GM19099 (cell line): Measurements from ENCODE around the gene TTLL1.

Source experiments
- POLR2A ChIP-seq: IDR thresholded peaks from 3 replicates; pipeline ENCODE4 v1.6.1; 2011; ENCODE audit warnings: low read depth; ENCODE audit not compliant: insufficient read length; ENCODE audit errors: extremely low read depth

TTLL1 gene

DNA sequence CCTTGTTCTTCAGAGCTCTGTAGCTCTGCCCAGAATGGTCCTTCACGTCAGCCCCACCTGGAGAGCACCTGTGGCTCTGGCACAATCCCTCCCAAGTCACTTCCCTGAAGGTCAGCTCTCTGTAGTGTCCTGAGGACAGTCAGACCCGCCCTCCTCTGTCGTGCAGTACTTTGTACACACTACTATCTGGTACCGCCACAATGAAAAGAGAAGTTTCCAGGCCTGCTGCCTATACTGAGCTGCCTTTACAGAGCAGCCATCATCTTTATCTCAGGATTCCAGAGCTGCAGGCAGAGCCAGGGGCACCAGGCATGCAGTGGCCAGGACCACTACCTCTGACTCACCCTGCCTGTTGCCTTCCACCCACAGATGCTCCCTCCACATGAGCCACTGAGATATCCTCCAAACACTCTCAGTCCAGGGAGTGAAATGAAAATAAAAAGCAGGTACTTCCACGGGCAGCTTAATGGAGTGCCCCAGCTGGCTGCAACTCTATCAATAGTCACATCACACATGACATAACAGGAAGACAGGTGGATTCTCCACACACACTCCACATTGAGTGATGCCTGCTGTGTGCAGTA lies 81.6 kb downstream of the TTLL1 start:
- no peak for TF ChIP-seq POLR2A

DNA sequence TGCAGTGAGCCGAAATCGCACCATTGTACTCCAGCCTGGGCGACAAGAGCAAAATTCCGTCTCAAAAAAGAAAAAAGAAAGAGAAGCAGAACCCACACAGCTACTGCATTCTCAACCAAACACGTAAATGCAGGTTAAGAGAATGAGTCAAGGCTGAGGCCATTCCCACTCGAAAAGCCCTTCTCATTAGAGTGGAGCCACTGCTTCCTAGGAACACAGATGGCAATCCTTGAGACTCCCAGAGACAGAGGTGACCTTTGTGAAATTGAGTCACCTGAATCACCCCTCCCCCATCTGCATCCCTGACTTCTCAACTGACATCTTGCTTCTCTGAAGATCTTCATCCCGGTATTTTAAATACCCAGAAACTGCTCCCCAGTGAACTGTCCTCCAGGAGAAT lies 82.4 kb downstream of the TTLL1 start:
- no peak for TF ChIP-seq POLR2A

DNA sequence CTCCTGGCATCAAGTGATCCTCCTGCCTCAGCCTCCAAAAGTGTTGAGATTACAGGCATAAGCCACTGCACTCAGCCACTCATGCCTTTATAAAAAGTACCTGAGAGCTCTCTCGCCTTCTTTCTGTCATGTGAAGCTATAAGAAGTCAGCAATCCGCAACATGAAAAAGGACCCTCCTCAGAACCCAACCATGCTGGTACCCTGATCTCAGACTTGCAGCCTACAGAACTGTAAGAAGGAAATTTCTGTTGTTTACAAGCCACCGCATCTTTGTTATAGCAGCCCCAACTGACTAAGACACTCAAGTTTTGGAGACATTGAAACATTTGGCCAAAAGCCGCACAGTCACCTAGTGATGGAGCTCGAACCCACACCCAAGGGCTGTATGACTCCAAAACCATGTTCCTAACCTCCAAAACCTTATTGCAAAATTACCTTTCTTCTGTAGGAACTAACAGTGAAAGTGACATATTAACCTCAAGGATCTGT lies 83.1 kb downstream of the TTLL1 start:
- TF ChIP-seq POLR2A, result no peak

DNA sequence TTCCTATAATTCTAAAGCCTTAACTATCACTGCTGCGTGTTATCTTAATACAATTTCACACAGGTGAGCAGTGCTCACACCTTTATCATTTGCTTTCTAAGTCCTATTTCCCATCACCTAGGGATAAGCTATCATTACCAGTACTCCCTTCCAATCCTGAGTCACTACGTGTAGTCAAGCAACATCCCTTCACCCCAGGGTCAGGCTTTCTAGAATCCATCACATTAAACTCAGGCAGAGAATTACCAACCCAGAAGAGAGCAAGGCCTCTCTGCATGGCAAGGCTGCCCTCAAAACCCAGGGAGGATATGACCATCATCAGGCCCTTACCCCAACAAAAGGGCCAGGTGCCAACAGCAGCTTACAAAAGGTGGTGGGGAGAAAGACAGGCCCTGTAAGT lies 84.1 kb downstream of the TTLL1 start:
- no peak for TF ChIP-seq POLR2A

GRCh38 chr22:43004362-43005035 lies 84.7 kb downstream of the TTLL1 start:
- no peak for TF ChIP-seq POLR2A

- TF ChIP-seq POLR2A, result no peak
These were observed 87.0 kb downstream of the TTLL1 start for GRCh38 chr22:43002202-43002586.

- no peak for TF ChIP-seq POLR2A
These were observed 87.7 kb downstream of the TTLL1 start for GRCh38 chr22:43001271-43002201.

DNA sequence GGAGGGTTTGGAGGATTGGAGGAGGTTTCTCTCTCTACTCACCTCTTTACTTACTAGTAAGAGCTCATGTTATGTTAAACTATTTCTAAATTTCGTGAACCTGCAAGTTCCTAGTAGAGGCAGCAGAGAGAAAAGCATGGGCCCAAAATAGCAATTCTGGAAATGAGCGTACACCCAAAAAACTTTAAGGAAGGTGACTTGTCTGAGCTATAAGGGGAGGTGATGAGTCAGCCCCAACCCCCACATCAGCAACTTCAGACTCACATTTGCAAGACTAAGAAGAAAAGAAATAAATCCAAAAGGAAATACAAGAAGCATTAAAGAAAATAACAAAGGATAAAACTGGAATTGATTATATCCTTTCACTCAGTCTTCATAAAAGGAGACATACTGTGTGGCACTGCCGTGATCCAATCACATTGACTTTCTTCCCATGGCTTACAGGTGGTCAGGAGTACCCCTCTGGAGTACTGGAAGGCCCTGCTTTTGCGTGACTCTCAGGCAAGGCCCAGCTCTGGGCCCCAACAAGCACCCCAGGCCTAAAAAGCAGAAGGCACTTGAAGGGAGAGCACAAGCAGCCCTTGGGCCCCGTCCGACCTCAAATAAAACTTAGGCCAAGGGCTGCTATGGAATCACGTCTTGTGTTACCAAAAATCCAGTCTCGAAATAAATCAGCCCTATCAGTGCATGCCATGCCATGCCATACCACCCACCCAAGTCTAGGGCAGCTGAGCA lies 88.6 kb downstream of the TTLL1 start:
- no peak for TF ChIP-seq POLR2A

- no peak for TF ChIP-seq POLR2A
These were observed 91.6 kb downstream of the TTLL1 start for GRCh38 chr22:42997582-42998090.

DNA sequence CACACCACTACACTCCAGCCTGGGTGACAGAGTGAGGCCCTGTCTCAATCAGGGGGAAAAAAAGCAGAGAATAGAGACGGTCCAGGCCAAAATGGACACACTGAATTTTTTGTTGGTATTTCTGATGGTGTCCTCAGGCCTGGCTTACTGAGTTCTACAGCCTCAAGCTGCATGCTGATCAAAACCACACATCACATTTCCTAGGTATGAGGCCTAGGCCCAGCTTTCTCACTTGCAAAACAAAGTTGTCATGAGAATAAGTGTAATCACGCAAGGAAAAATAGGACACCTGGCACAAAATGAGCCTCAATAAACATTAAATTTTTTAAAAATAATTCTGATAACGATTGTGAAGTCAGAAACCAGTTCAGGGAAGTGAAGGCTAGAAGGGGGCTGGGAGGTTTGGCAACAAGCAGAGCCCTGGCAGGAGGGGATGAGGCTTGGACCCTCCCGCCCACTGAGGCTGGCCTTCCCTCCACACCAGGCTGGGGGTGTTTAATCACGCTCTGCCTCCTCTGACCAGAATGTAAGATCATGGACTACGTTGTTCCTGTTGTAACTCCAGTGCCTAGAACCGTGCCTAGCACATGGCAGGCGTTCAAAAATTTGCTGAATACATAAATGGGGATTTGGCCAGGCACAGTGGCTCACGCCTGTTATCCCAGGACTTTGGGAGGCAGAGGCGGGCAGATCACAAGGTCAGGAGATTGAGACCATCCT lies 92.4 kb downstream of the TTLL1 start:
- TF ChIP-seq POLR2A, result no peak

DNA sequence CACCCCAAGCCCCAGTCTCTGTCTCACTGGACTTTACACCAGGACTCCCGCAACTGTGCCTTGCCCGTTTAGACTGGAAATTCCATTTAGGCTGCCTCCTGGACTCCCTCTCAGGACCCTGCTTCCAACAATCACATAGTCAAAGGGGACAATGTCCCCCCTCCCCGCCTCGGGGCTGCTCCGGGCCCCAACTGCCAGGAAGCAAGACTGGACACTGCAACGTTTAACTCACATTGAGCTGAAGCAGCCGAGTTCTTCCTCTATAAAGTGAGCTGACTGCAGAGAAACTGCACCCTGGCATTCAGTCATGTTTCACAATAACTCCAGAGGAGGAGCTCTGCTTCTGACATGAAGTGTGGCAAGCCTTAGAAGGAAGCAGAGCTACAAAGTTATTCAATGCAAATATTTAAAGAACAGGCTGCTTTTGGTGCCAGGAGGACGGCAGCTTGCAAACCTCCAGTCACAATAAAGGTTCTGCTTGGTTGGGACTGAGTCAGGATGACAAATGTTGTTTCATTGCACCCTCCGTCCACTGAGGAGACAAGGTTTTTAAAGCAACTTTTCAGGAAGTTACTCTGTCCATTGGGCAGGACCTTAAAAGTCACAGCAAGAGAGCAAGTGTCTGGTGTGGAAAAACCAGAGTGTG lies 94.2 kb downstream of the TTLL1 start:
- TF ChIP-seq POLR2A, result no peak

DNA sequence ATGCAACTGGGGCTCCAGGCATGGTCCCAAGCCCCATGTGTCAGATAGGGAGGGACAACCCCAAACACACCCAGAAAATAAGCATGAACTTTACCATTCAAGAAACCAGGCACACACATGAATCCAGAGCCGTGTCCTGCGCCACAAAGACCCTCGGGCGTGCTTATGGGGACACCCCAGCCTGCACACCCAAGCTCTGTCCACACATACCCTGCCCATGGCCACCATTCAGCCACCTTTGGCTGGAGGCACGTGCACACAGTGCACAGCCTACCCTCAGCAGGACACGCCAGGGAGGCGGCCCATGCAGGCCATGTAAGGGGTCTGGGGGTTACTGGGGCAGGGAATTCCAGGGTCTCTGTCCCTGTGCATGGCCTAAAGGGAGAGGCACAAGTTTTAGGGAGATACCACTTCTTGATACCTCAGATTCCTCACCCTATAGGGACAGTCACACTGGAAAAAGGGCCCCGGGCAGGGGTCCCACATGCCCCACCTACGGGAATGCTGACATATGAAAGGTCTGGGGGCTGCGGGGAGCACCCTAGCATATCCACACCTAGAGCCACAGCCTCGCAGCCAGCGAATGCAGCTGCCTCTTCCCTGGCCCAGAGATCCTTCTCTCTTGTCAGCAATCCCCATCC lies 94.8 kb downstream of the TTLL1 start:
- TF ChIP-seq POLR2A, result no peak

DNA sequence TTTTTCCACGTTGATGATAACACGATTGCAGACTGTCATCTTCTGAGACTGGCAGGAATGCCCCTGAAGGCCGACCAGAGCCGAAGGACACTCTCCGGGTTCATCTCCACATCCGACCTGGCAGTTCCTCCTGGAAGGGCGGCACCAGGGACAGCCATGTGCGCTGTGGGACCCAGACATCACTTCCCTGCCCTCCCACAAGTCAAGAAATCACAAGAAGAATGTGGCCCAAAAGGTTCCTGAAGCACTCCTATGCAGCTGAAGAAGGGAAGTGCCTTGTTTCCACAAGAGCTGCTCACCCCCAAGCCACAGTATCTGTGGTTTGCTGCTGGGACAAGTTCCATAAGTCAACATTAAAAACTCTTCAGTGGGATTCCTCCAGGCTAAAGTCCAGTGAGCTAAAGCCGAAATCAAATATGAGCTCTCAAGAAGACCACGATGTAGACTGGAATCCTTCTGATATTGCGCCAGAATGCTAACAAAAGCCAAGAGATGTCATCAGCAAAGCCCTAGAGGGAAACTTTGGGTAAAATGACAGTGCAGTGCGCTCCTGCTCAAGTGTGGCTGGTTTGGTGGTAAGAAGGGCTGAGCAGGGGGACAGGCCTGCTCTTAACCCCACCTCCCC lies 95.4 kb downstream of the TTLL1 start:
- no peak for TF ChIP-seq POLR2A
